GM13977 (cell line): ENCODE measurements around the gene ELOVL5.

Source experiments
- DNase-seq: peaks from one replicate; pipeline ENCODE4 v3.0.0; 2012; ENCODE audit warnings: low spot score
- in situ Hi-C: fragments of 300-500 bp; cut with MboI; formaldehyde crosslinking; loops from one replicate; pipeline ENCODE4 v1.12.0; 2022; ENCODE audit warnings: low sequenced_read_pairs, low pct_unique_long_range_greater_than_20kb, mixed read lengths, inconsistent platforms; ENCODE audit not compliant: unreplicated experiment
- TF ChIP-seq, protein P1 (sequence below): IDR thresholded peaks from 2 replicates; pipeline ENCODE4 v1.5.1; 2012; ENCODE audit warnings: mild to moderate bottlenecking, control low read depth; ENCODE audit not compliant: insufficient read depth; ENCODE audit errors: extremely low read depth, missing control alignments

Gene ELOVL5

DNA sequence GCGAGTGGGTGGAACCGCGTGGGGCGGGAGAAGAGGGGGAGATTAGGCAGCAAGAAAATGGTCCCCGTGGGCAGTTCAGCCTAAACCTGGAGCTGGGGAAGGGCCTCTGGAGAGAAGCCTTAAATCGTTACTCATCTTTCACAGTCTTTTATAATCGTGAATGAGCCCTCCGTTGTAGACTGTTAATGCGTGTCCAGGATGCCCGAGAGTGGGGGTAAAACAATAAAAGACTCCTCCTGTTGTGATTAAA, 11.0 kb upstream of the ELOVL5 start:
- no peak for DNase-seq
- in situ Hi-C loops, result no loop called here
- TF ChIP-seq, protein P1, sequence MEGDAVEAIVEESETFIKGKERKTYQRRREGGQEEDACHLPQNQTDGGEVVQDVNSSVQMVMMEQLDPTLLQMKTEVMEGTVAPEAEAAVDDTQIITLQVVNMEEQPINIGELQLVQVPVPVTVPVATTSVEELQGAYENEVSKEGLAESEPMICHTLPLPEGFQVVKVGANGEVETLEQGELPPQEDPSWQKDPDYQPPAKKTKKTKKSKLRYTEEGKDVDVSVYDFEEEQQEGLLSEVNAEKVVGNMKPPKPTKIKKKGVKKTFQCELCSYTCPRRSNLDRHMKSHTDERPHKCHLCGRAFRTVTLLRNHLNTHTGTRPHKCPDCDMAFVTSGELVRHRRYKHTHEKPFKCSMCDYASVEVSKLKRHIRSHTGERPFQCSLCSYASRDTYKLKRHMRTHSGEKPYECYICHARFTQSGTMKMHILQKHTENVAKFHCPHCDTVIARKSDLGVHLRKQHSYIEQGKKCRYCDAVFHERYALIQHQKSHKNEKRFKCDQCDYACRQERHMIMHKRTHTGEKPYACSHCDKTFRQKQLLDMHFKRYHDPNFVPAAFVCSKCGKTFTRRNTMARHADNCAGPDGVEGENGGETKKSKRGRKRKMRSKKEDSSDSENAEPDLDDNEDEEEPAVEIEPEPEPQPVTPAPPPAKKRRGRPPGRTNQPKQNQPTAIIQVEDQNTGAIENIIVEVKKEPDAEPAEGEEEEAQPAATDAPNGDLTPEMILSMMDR, result no peak

DNA sequence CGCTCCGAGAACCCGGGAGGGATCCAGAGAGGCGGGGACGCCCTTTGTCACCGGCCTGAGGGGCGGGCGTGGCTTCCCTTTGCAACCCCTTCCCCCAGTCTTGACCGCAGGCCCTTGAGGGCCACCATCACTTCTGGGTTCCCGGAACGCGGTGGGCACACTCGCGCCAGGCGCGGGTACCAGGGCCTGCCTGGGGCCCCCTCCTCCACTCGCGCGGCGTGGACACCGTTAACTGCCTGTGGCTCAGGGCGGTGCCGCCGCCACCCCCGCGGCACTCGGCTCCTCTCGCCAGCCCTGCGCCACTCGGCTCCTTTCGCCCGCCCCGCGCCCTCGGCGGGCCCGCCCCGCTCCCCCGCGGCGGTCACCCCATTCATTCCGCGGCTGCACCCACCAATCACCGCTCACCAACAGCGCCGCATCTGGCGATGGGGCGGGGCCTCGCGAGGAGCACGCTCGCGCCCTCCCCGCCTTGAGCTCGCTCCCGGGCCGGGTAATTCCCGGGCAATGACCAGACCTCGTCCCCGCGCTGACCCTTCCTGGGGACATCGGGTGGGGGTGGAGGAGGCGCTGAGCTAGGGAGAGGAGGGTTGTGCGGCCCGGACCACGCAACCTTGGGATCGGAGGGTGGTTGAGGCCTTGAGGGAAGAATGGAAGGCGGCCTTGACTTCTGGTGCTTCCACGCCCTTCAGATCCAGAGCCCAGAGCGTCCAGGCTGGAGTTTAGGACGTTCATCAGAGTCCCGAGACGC, 10.5 kb upstream of the ELOVL5 start:
- in situ Hi-C loops, result no loop called here
- DNase-seq, result peak; percentile 98
- TF ChIP-seq, protein P1, result no peak

DNA sequence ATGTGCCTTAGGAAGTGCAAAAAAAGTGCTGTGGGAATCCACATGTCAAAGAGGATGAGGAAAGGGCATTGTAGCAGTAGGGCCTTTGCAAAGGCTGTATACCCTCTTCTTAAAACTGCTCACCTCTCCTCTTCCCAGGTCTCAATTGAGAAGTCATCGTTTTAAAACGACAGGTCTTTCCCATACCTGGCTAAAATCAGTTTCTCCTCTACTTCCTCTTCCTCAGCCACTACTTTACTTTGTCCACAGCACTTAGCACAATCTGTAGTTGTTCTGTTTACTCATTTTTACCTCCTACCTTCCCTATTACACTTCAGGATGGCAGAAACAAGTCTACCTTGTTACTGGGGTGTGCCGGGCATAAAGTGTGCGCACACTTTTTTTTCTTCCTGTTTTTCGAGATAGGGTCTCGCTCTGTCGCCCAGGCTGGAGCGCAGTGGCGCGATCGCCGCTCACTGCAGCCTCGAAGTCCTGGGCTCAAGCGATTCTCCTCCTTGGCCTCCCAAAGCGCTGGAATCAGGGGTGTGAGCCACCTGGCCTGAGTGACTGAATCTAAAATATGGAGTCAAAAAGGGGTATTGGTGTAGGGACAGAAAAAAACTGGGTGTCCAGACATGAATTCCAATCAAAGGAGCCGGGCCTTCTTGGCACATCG, 9.8 kb upstream of the ELOVL5 start:
- DNase-seq, result no peak
- TF ChIP-seq, protein P1, result no peak
- in situ Hi-C loops, result no loop called here

DNA sequence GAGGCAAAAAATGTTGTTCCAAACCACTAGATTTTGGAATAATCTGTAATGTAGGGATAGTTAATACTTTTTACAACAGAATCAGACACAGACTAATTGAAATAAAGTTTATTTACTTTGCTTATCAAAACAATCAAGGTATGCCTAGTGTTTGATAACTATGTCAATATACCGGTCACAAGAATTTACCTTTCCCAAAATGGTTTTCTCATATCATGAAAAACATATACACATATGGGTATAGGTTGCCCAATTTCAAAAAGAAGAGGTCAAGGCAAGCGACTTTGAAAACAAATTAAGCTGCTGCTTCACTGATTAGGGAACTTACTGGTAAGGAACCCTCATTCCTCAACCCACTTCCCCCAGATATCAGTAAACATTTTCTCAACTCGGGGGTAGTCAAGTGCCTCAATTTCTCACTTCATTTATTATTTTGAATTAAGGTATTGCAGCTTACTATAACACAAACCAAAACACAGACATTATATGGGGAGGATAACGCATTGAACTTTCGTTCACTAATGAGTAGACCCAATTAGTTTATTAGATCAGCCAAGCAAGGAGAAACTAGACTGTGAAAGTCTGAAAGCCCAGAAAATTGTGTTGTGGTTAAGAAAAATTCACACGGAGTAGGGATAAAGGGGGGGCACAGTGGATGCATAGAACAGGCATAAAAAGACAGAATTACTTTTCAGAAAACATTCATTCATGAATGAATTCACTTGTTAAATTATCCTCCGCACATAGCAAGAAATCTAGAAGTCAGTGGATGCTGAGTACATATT, 9.0 kb upstream of the ELOVL5 start:
- in situ Hi-C loops, result no loop called here
- DNase-seq, result no peak
- TF ChIP-seq, protein P1, result no peak

DNA sequence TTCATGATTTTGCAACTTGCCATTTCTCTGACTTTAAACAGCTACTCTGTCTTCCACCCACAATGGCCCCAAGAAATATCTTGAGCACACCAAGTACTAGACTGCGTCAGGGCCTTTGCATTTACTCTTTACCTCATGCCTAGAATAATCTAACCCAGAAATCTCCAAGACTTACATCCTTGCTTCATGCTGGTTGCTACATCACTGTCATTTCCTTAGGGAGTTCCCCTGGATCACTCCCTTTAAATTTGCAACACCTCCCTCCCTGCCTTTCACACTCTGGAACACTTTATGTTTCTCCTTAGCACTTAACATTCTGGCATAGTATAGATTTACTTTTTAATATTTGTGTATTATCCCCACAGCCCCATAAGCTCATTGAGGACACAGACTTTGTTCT, 4.9 kb upstream of the ELOVL5 start:
- no peak for DNase-seq
- TF ChIP-seq, protein P1, result no peak
- in situ Hi-C loops, result no loop called here

DNA sequence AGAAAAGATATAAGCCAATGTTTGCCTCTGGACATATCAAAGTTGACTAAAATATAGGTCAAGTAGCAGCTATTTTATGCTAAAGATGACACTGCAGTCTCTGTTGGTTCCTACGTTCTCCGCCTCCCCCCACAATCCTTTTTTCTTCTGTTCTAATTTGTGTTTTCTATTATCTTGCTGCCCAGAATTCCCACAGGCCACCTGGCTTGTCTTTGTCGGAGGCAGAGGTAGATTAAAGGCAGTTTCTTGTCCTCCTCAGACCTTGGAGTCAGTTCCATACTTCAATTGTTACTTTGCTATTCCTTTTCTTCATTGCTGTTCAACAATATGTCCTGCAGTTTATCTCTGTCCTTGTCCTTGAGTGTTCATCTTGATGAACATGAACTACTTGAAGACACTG, 3.6 kb upstream of the ELOVL5 start:
- no peak for DNase-seq
- TF ChIP-seq, protein P1, result no peak
- in situ Hi-C loops, result no loop called here
